Loucy (cell line): ENCODE measurements around the gene SLC6A18.

Experiments
- H2AFZ ChIP-seq: fragments of 200-600 bp; sonication (generic); 2 replicates; pipeline ENCODE4 v1.6.0; 2016; ENCODE audit warnings: antibody characterized with exemption, mild to moderate bottlenecking, low read length, moderate library complexity
- H3F3A ChIP-seq: fragments of 200-600 bp; 2 replicates; pipeline ENCODE4 v1.6.0; 2016; ENCODE audit warnings: antibody characterized with exemption, low read depth, mild to moderate bottlenecking
- H3K27me3 ChIP-seq: fragments of 200-600 bp; sonication (generic); 2 replicates; pipeline ENCODE4 v1.6.1; 2014; ENCODE audit warnings: low read length, mild to moderate bottlenecking; ENCODE audit not compliant: insufficient read depth, poor library complexity, severe bottlenecking
- H3K36me3 ChIP-seq: fragments of 200-600 bp; sonication (generic); 2 replicates; pipeline ENCODE4 v1.6.1; 2016; ENCODE audit warnings: low read length; ENCODE audit not compliant: insufficient read depth
- H3K4me1 ChIP-seq: fragments of 200-600 bp; sonication (generic); 2 replicates; pipeline ENCODE4 v1.5.1; 2014; ENCODE audit warnings: low read length, mild to moderate bottlenecking; ENCODE audit not compliant: insufficient read depth, poor library complexity, severe bottlenecking
- H3K4me2 ChIP-seq: fragments of 200-600 bp; sonication (generic); 2 replicates; pipeline ENCODE4 v1.6.0; 2014; ENCODE audit warnings: antibody characterized with exemption, low read length, low read depth, mild to moderate bottlenecking; ENCODE audit not compliant: poor library complexity, severe bottlenecking
- H3K4me3 ChIP-seq: fragments of 200-600 bp; sonication (generic); 2 replicates; pipeline ENCODE4 v1.5.1; 2014; ENCODE audit warnings: low read length, mild to moderate bottlenecking, mixed read lengths; ENCODE audit not compliant: poor library complexity, severe bottlenecking
- H3K79me2 ChIP-seq: fragments of 200-600 bp; sonication (generic); 2 replicates; pipeline ENCODE4 v1.6.1; 2014; ENCODE audit warnings: low read length; ENCODE audit not compliant: insufficient read depth
- H3K9ac ChIP-seq: fragments of 200-600 bp; sonication (generic); 2 replicates; pipeline ENCODE4 v1.6.0; 2014; ENCODE audit warnings: mild to moderate bottlenecking, low read depth, low read length, moderate library complexity; ENCODE audit not compliant: poor library complexity, severe bottlenecking
- H3K9me2 ChIP-seq: fragments of 200-600 bp; sonication (generic); replicated peaks from 2 replicates; pipeline ENCODE4 v1.6.1; 2016; ENCODE audit warnings: low read depth, low read length, mixed read lengths
- H3K9me3 ChIP-seq: fragments of 200-600 bp; sonication (generic); 2 replicates; pipeline ENCODE4 v1.6.1; 2014; ENCODE audit warnings: mild to moderate bottlenecking, antibody characterized with exemption, low read length, low read depth; ENCODE audit not compliant: insufficient read depth
- H4K20me1 ChIP-seq: fragments of 200-600 bp; sonication (generic); 2 replicates; pipeline ENCODE4 v1.6.0; 2014; ENCODE audit warnings: antibody characterized with exemption, low read length, mild to moderate bottlenecking; ENCODE audit not compliant: insufficient read depth, poor library complexity, severe bottlenecking
- EZH2phosphoT487 ChIP-seq: fragments of 200-600 bp; IDR thresholded peaks from 2 replicates; pipeline ENCODE4 v1.6.1; 2018; ENCODE audit warnings: antibody characterized with exemption, mild to moderate bottlenecking, moderate library complexity, borderline replicate concordance
- TF ChIP-seq, protein P1 (sequence below): fragments of 200-600 bp; sonication (generic); conservative IDR thresholded peaks from 2 replicates; pipeline ENCODE4 v1.5.1; 2014; ENCODE audit warnings: mild to moderate bottlenecking, antibody characterized with exemption, low read length

Gene SLC6A18

DNA sequence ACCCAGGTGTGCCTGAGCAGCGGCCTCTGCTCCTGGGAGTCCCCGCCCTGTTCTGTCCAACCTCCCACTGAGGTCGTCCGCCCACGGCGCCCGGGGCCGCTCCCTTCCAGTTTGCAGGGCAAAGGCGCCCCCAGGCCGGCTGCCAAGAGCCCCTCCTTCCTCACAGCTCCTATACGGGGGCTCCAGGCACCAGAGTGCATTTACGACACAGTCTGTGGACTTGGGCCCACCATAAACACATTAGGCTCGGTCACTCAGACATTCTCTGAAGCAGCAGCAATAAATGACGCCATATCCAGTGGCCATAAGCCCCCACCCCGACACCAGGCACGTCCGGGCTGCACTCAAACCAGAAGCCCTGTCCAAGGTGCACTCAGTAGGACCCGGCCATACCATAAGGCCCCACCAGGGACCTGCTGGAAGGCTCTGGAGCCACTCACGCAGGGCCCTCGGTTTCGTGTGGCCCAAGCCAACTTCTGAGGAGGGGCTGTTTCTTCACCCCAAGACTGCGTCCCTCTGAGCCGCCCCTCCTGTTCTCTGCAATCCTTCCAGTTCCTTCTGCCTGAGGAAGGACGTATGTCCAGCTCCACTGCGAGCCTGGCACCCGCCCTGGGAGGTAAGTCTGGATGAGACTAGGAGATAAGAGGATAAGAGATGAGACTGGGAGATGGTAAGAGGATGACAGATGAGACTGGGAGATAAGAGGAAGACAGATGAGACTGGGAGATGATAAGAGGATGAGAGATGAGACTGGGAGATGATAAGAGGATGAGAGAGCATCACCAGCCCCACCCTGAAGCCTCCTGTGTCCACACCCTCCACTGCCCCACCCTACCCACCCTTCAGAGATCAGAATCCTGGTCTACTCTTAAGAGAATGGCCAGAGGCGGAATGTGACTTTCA is 26.7 kb downstream of the SLC6A18 start:
- no peaks in the 10 kb centered on the region for H3K36me3 ChIP-seq
- no peak overlapping the region for H2AFZ ChIP-seq
- no peaks in the 10 kb centered on the region for H4K20me1 ChIP-seq
- TF ChIP-seq EZH2phosphoT487: no peak
- TF ChIP-seq, protein P1, sequence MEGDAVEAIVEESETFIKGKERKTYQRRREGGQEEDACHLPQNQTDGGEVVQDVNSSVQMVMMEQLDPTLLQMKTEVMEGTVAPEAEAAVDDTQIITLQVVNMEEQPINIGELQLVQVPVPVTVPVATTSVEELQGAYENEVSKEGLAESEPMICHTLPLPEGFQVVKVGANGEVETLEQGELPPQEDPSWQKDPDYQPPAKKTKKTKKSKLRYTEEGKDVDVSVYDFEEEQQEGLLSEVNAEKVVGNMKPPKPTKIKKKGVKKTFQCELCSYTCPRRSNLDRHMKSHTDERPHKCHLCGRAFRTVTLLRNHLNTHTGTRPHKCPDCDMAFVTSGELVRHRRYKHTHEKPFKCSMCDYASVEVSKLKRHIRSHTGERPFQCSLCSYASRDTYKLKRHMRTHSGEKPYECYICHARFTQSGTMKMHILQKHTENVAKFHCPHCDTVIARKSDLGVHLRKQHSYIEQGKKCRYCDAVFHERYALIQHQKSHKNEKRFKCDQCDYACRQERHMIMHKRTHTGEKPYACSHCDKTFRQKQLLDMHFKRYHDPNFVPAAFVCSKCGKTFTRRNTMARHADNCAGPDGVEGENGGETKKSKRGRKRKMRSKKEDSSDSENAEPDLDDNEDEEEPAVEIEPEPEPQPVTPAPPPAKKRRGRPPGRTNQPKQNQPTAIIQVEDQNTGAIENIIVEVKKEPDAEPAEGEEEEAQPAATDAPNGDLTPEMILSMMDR: no peak
- H3K9ac ChIP-seq: no peak overlapping the region
- H3K4me3 ChIP-seq: no peak overlapping the region
- H3K9me3 ChIP-seq: no peaks in the 10 kb centered on the region
- H3K4me2 ChIP-seq: no peak overlapping the region
- H3K79me2 ChIP-seq: no peaks in the 10 kb centered on the region
- H3K9me2 ChIP-seq: no peaks in the 10 kb centered on the region
- H3K27me3 ChIP-seq: no peaks in the 10 kb centered on the region
- no peaks in the 10 kb centered on the region for H3F3A ChIP-seq
- H3K4me1 ChIP-seq: peaks cover 18% of the 10 kb centered on the region

GRCh38 chr5:1252681-1253080 is 27.5 kb downstream of the SLC6A18 start:
- Histone ChIP-seq H3K9me3 (no peaks in the 10 kb centered on the region), H3K36me3 (no peaks in the 10 kb centered on the region), H3K4me1 (peaks cover 18% of the 10 kb centered on the region), H3K9me2 (no peaks in the 10 kb centered on the region), H3K9ac (no peak overlapping the region), H3K79me2 (no peaks in the 10 kb centered on the region), H4K20me1 (no peaks in the 10 kb centered on the region), H3K4me2 (no peak overlapping the region), H2AFZ (no peak overlapping the region), H3F3A (no peaks in the 10 kb centered on the region), H3K4me3 (no peak overlapping the region), H3K27me3 (no peaks in the 10 kb centered on the region)
- no peak for TF ChIP-seq EZH2phosphoT487
- TF ChIP-seq, protein P1: no peak

- H3K4me1 ChIP-seq: peaks cover 18% of the 10 kb centered on the region
- no peak overlapping the region for H3K4me2 ChIP-seq
- H3F3A ChIP-seq: no peaks in the 10 kb centered on the region
- H3K4me3 ChIP-seq: no peak overlapping the region
- no peaks in the 10 kb centered on the region for H4K20me1 ChIP-seq
- no peak overlapping the region for H3K9ac ChIP-seq
- TF ChIP-seq, protein P1: no peak
- TF ChIP-seq EZH2phosphoT487: no peak
- no peaks in the 10 kb centered on the region for H3K36me3 ChIP-seq
- no peaks in the 10 kb centered on the region for H3K9me2 ChIP-seq
- H3K27me3 ChIP-seq: no peaks in the 10 kb centered on the region
- no peaks in the 10 kb centered on the region for H3K9me3 ChIP-seq
- no peaks in the 10 kb centered on the region for H3K79me2 ChIP-seq
- H2AFZ ChIP-seq: no peak overlapping the region
These were observed 28.4 kb downstream of the SLC6A18 start for GRCh38 chr5:1253456-1254105.
